ENCODE results near the gene CLEC4G.

CLEC4G gene

GRCh38 chr19:7705387-7706187 lies 26.3 kb downstream of the CLEC4G start:
- peaks cover 4% of the 10 kb centered on the region for H3K27me3 ChIP-seq (ENCODE audit: insufficient read depth, low read length)
- no peak overlapping the region for H3K4me3 ChIP-seq (ENCODE audit: low read length)
- H3K4me1 ChIP-seq (ENCODE audit: insufficient read depth, low read length), result no peaks in the 10 kb centered on the region
- no peak overlapping the region for H2AFZ ChIP-seq (ENCODE audit: low read depth, low read length)
- H3K9me3 ChIP-seq (ENCODE audit: low read length), result peaks cover 1% of the 10 kb centered on the region
- no peaks in the 10 kb centered on the region for H3K36me3 ChIP-seq (ENCODE audit: insufficient read depth, low read length)

DNA sequence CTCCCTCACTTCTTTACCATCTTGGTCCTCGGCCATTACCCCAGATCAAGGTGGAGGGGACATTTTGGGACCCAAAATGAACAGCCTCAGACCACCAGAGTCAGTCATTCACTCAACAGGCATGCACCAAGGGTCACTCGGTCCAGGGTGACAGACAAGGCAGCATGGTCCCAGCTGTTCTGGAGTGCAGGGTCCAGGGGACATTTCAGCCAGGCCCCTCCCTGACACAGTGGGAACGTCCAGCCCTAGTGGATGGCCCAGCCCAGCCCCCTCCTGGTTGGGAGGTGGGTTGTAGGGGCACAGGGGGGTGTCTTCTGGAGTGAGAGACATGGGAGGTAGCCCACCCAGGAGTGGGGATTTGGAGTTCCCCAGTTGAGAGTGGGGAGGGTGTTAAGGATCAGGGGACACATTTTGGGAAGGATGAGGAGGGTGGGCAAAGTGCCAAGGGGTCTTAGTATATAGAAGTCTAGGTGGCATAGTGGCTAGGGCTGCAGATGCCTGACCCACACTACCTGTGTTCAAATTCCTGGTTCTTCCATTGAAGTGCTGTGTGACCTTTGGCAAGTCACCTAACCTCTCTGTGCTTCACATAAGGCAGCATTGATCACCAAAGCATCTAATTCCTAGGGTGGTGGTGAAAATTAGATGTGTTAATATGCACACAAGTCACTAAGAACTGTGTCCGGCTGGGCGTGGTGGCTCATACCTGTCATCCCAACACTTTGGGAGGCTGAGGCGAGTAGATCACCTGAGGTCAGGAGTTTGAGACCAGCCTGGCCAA lies 27.4 kb downstream of the CLEC4G start:
- no peak overlapping the region for H3K4me3 ChIP-seq (ENCODE audit: low read length)
- no peaks in the 10 kb centered on the region for H3K4me1 ChIP-seq (ENCODE audit: insufficient read depth, low read length)
- H2AFZ ChIP-seq (ENCODE audit: low read depth, low read length), result no peak overlapping the region
- H3K36me3 ChIP-seq (ENCODE audit: insufficient read depth, low read length), result no peaks in the 10 kb centered on the region
- H3K27me3 ChIP-seq (ENCODE audit: insufficient read depth, low read length), result peaks cover 4% of the 10 kb centered on the region
- H3K9me3 ChIP-seq (ENCODE audit: low read length), result peaks cover 1% of the 10 kb centered on the region

GRCh38 chr19:7703332-7703731 lies 28.6 kb downstream of the CLEC4G start:
- Histone ChIP-seq H3K4me3 (ENCODE audit: low read length) (no peak overlapping the region), H3K4me1 (ENCODE audit: insufficient read depth, low read length) (no peaks in the 10 kb centered on the region), H3K36me3 (ENCODE audit: insufficient read depth, low read length) (no peaks in the 10 kb centered on the region), H3K9me3 (ENCODE audit: low read length) (peaks cover 1% of the 10 kb centered on the region), H2AFZ (ENCODE audit: low read depth, low read length) (no peak overlapping the region), H3K27me3 (ENCODE audit: insufficient read depth, low read length) (peaks cover 4% of the 10 kb centered on the region)

DNA sequence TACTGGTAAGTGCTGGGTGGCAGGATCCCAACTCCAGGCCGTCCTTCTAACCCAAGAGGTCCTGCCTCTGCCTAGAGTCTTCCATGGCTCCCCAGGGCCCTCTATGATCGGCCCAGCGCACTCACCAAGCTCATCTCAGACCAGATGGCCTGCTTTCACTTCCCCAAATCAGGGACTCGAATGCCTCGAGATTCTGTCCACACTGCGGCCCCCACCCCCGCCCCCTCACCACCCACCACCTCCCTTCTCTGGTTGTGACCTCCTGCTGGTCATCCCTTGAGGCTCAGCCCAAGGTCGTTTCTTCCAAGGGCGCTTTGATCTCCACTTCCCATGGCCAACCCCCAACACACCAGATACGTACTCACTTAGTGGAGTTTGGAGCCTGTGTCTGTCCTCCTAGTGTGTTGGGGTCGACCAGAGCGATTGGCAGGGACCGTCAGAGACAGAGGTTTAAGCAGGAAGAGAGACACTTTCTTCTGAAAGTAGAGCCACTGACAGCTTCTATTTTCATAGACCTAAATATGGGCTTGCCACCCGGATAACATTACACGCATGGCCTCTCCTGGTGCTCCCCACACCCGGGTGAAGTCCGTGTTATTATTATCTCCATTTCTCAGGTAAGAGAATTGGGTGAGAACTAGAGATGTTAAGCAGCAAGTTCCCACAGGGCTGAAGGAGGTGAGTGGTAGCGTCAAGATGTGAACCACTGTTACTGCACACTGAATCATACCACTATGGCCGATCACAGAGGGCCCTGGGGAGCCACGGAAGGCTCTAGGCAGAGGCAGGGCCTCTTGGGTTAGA lies 30.1 kb downstream of the CLEC4G start, which contains the start of gene FCER2:
Gene FCER2, minus strand, starts transcription at position 478 of the 804 bp plus-strand sequence. CDS start 2,371 bp downstream, outside the sequence.
- Histone ChIP-seq H3K9me3 (ENCODE audit: low read length) (peaks cover 1% of the 10 kb centered on the region), H3K36me3 (ENCODE audit: insufficient read depth, low read length) (no peaks in the 10 kb centered on the region), H2AFZ (ENCODE audit: low read depth, low read length) (no peak within 1 kb of the TSS), H3K4me3 (ENCODE audit: low read length) (no peak within 1 kb of the TSS), H3K27me3 (ENCODE audit: insufficient read depth, low read length) (peaks cover 1% of the 10 kb centered on the region), H3K4me1 (ENCODE audit: insufficient read depth, low read length) (no peaks in the 10 kb centered on the region)

DNA sequence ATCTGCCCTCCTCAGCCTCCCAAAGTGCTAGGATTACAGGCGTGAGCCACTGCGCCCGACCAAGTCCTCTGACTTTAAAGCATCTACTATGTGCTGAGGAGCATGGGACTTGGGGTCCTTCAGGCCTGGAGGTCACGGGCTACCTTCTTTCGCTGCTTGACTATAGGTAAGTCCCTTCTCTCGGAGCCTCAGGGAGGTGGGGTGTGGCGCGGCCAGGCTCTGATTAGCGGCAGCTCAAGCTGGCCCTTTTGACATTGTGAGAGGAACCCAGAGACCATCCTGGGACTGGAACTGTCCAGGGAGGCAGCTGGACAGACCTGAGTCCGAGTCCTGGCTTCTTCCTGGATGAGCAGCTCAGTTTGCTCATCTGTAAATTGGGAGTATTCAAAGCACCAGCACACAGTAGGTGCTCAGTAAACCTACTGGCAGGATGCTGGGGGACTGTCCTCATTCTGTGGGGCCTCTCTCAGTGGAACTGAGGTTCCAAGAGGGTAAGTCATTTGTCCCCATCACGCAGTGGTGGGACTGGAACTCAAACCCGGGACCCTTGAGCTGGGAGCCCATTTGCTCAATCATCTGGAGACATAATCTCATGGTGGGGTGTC lies 30.8 kb downstream of the CLEC4G start:
- Histone ChIP-seq H3K4me3 (ENCODE audit: low read length) (no peak overlapping the region), H3K9me3 (ENCODE audit: low read length) (peaks cover 1% of the 10 kb centered on the region), H3K27me3 (ENCODE audit: insufficient read depth, low read length) (no peaks in the 10 kb centered on the region), H3K4me1 (ENCODE audit: insufficient read depth, low read length) (no peaks in the 10 kb centered on the region), H3K36me3 (ENCODE audit: insufficient read depth, low read length) (no peaks in the 10 kb centered on the region), H2AFZ (ENCODE audit: low read depth, low read length) (no peak overlapping the region)

DNA sequence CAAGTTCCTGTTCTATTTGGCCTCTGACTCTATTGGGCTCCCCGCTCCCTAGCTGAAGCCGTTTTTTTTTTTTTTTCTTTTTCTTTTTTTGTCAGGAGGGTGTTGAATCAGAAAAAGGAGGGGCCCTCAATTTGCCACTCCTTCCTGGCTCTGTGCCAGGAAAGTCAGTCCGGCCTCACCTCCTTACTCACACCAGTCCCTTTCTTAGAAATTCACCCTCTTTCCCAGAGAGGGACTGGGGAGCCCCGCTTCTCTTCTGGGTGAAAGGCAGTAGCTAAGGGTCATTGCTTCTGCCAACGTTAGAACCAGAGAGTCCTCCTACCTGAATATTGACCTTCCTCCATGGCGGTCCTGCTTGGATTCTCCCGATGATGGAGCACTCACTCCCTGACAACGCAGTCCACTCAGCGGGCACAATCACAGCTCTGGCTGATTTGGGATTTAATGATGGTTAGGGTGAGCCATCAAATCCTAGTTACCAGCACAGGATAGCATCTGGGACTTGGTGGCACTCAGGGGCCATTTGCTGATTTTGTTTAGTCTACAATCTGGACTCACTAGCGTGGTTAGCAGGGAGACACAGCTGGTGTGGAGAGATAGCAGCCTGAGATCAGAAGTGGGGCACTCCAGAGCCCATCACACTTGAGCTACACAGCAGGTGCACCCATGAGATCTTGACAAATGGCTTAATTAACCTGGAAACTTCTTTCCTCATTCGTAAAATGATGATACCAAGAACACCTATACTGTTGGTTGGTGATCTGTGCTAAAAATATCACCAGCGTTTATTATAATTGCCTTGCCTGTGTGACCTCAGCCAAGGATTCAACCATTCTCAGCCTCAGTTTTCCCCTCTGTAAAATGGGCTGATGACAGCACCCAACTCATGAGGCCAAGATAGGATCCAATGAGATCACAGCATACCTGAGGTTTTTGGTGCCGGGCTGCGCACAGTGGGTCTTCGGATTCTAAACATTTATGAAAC lies 32.2 kb downstream of the CLEC4G start:
- H3K27me3 ChIP-seq (ENCODE audit: insufficient read depth, low read length), result no peaks in the 10 kb centered on the region
- no peaks in the 10 kb centered on the region for H3K36me3 ChIP-seq (ENCODE audit: insufficient read depth, low read length)
- no peaks in the 10 kb centered on the region for H3K4me1 ChIP-seq (ENCODE audit: insufficient read depth, low read length)
- peaks cover 1% of the 10 kb centered on the region for H3K9me3 ChIP-seq (ENCODE audit: low read length)
- H2AFZ ChIP-seq (ENCODE audit: low read depth, low read length), result no peak overlapping the region
- H3K4me3 ChIP-seq (ENCODE audit: low read length), result no peak overlapping the region

DNA sequence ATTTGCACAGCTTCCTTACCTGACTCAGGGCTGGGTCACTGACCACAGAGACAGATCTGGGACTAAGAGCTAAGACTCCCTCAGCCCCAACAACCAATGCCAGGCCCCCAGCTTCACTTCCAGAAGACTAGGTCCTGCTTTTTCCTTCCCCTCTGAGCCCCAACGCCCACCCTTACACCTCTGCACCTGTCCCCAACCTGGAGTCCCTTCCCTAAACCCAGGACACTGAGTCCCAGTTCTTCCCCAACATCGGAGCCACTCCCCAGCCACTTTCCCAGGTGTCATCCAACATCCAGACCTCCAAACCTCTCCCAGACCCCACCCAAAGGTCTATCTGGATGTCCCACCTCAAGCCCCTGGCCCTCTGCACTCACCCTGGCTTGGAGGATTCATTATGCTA lies 32.9 kb downstream of the CLEC4G start:
- H2AFZ ChIP-seq (ENCODE audit: low read depth, low read length), result no peak overlapping the region
- no peaks in the 10 kb centered on the region for H3K27me3 ChIP-seq (ENCODE audit: insufficient read depth, low read length)
- H3K36me3 ChIP-seq (ENCODE audit: insufficient read depth, low read length), result no peaks in the 10 kb centered on the region
- peaks cover 1% of the 10 kb centered on the region for H3K9me3 ChIP-seq (ENCODE audit: low read length)
- H3K4me3 ChIP-seq (ENCODE audit: low read length), result no peak overlapping the region
- H3K4me1 ChIP-seq (ENCODE audit: insufficient read depth, low read length), result no peaks in the 10 kb centered on the region

DNA sequence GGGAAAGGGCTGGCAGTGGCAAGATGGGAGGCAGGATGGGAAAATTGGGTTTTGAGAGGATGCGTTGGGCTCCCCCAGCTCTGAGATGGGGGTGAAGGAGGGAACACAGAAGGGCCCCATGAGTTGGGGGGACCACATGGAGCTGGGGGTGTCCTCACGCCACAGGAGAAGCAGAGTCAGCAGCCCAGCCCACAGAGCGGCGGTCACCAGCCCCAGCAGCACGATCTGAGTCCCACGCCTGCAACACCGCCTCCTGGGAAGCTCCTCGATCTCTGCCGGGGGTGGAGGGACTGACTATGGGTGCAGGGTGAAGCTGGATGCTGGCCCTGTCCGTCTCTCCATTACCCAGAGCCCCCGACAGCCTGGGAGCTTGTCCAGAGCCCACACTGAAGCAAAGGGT lies 33.3 kb downstream of the CLEC4G start:
- Histone ChIP-seq H3K36me3 (ENCODE audit: insufficient read depth, low read length) (no peaks in the 10 kb centered on the region), H3K4me3 (ENCODE audit: low read length) (no peak overlapping the region), H2AFZ (ENCODE audit: low read depth, low read length) (no peak overlapping the region), H3K9me3 (ENCODE audit: low read length) (peaks cover 1% of the 10 kb centered on the region), H3K27me3 (ENCODE audit: insufficient read depth, low read length) (no peaks in the 10 kb centered on the region), H3K4me1 (ENCODE audit: insufficient read depth, low read length) (no peaks in the 10 kb centered on the region)

- Histone ChIP-seq H3K27me3 (ENCODE audit: insufficient read depth, low read length) (no peaks in the 10 kb centered on the region), H3K4me3 (ENCODE audit: low read length) (no peak overlapping the region), H3K9me3 (ENCODE audit: low read length) (peaks cover 1% of the 10 kb centered on the region), H2AFZ (ENCODE audit: low read depth, low read length) (no peak overlapping the region), H3K4me1 (ENCODE audit: insufficient read depth, low read length) (no peaks in the 10 kb centered on the region), H3K36me3 (ENCODE audit: insufficient read depth, low read length) (no peaks in the 10 kb centered on the region)
These were observed 34.1 kb downstream of the CLEC4G start for GRCh38 chr19:7697721-7698287.

DNA sequence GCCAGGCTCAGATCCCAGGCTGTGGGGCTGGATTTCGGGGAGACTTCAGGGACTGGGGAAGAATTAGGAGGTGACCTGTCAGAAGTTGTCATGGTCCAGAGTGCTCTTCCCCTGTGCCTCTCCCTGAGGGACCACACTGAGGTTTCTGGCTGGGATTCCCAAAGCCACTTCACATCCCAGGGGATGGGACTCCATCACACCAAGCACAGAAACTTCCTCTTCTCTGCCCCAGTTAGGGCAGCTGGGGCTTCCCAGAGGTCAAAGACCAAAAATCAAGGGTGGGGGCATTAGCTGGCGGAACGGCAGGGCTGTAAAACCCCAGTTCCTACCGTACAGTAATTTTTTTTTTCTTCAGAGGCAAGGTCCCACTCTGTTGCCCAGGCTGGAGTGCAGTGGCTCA lies 37.4 kb downstream of the CLEC4G start:
- H3K4me3 ChIP-seq (ENCODE audit: low read length), result no peak overlapping the region

GRCh38 chr19:7692417-7693088 lies 39.4 kb downstream of the CLEC4G start:
- H3K4me3 ChIP-seq (ENCODE audit: low read length), result no peak overlapping the region
- no peaks in the 10 kb centered on the region for H3K27me3 ChIP-seq (ENCODE audit: insufficient read depth, low read length)
- no peak overlapping the region for H2AFZ ChIP-seq (ENCODE audit: low read depth, low read length)
- H3K36me3 ChIP-seq (ENCODE audit: insufficient read depth, low read length), result no peaks in the 10 kb centered on the region
- peaks cover 1% of the 10 kb centered on the region for H3K9me3 ChIP-seq (ENCODE audit: low read length)
- no peaks in the 10 kb centered on the region for H3K4me1 ChIP-seq (ENCODE audit: insufficient read depth, low read length)

More for the DNA sequence above, 37.4 kb downstream of the CLEC4G start:
- no peak overlapping the region for H2AFZ ChIP-seq (ENCODE audit: low read depth, low read length)
- no peaks in the 10 kb centered on the region for H3K36me3 ChIP-seq (ENCODE audit: insufficient read depth, low read length)
- peaks cover 1% of the 10 kb centered on the region for H3K9me3 ChIP-seq (ENCODE audit: low read length)
- no peaks in the 10 kb centered on the region for H3K27me3 ChIP-seq (ENCODE audit: insufficient read depth, low read length)
- H3K4me1 ChIP-seq (ENCODE audit: insufficient read depth, low read length), result no peaks in the 10 kb centered on the region
